ENCODE results near the gene C20orf204.

Gene C20orf204

DNA sequence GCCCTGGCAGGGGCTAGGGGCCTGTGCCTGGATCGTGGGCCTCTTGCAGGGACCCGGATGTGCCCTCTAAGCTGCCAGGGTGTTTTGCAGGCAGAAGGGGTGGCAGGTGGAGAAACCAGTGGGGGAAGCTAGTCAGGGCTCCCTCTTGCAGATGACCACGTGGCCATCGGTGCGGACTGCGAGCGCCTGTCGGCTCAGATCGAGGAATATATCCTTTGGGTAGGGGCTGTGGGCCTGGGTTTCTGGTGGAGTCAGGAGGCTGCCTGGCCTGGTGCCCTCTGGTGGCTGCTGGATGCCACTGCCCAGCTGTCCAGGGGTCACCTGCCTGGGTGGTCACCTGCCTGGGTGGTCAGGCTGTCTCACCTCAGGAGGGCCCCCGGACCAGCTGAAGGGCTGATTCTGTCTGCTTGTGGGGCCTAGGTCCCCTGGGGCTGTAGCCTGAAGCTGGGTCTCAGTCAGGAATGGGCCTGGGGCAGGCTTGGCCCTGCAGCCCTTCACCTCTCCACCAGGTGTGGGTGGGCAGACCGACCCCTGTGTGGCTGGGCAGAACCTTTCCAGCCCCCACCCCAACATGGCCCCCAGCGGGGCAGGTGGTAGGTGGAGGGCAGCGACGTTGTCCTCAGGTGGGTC lies 33.7 kb downstream of the C20orf204 start:
- DNase-seq = no peak

DNA sequence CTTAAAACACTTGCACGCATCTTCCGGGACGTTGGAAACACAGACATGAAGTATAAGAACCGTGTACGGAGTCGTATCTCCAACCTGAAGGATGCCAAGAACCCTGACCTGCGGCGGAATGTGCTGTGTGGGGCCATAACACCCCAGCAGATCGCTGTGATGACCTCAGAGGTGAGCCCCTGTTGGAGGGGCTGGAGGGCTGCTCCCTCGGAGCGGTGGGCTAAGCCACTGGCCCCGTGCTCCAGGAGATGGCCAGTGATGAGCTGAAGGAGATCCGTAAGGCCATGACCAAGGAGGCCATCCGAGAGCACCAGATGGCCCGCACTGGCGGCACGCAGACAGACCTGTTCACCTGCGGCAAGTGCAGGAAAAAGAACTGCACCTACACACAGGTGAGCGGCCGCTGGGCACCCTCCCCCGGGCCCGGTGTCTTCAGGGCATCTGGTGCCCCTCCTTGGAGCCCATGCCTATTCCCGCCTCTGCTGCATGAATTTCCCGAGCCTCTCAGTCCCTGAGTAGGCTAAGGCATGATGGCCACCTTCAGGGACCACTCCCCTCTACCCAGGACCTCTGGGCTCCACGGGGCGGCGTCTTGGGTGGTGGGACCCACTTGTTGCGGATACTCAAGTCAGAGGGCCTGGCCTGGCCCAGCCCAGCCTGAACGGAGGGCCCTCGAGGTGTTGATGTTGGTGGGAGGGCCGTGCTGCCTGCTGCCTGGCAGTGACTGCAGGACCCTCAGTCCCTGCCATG lies 34.4 kb downstream of the C20orf204 start:
- DNase-seq = no peak

DNA sequence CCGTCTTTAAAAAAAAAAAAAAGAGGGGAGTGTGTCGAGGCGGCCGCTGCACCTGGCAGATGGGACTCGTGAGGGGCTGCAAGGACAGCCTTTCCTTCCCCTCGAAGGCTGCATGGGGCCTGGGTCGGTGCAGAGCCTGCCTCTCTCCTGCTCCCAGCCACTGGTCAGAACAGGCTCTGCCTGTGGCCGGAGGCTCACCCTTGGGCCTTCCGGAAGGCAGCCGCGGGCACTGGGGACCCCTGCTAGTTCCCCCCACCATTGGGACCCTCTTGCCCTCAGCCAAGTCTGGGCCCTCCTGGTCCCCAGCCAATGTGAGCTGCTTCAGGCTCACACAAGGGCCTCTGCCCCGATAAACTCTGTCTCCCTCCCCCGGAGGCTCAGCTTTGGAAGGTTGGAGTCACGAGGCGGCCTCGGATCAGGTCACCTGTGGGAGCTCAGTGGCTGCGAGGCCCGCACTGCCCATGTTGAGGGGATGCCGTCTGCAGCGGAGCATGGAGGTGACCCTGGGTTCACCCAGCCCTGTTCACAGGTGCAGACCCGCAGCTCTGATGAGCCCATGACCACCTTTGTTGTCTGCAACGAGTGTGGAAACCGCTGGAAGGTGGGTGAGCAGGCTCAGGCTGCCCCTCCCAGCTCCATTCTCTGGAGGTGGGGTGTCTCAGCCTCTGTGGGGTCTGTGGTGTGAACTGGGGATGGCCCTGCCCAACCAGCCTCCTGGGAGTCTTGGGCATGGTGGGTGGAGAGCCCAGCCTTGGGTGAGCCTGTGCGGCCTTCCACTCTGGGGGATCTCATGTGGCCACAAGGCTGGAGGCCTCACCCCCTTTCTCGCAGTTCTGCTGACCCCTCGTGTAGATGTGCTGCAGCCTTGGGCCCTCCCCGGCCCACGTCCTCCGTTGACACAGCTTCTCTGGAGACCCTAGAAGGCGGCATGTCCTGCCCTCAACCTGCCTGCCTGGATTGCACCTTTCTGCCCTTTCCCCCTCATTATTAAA lies 35.7 kb downstream of the C20orf204 start:
- DNase-seq = no peak

DNA sequence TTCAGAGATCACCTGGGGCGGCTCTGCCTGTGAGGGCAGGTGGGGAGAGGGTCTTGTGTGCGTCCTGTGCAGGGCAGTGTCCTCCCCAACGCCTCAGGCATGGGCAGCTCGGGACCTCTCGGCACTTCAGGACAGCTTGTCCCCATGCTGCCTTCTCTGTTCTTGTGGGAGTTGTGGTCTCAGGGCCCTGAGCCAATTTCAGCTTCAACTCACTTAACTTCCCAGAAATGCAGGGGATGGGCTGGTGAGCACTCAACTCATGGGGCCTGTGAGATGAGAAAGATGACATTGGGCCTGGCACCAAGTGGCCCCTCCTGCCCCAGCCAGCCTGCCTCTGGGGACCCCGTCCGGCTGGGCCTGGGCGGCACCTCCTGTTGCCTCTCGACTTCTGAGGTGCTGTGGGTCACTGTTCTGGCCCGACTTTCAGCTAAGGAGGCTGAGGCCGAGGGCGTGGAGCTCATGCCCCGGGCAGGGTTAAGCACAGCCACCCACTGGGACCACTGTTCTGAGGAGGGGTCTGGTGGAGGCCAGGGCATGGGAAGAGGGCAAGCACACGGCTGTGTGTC lies 36.6 kb downstream of the C20orf204 start:
- DNase-seq = no peak

DNA sequence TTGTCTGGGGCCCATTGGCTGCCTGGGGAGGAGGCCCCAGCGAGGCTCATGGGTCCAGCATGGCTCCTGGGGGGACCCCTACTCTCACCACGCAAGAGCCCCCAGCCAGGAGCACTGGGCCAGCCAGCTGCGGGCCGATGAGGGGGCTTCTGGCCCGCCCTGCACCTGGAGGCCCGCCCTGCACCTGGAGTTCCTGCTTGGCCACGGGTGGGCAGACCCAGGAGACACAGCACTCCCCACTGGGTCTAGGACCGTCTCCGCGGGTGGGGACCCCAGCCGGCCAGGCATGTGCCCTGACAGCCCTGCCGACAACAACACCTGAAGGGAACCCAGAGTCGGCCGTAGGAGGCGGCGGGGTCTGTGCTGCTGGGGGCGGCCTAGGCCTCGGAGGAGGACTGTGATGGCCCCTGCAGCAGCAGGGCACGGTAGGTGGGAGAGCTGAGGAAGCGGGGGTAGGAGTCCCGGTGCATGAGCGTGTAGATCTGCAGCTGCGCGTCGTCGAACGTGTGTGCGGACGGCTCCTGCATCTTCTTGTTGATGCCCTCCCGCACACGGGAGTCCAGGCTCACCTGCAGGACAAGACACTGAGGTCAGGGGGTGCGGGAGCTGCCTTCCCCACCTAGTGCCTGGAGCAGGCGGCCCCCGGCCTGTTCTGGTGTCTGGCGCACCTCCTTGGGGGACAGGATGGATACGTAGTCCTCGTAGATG lies 37.6 kb downstream of the C20orf204 start:
- DNase-seq = no peak

DNA sequence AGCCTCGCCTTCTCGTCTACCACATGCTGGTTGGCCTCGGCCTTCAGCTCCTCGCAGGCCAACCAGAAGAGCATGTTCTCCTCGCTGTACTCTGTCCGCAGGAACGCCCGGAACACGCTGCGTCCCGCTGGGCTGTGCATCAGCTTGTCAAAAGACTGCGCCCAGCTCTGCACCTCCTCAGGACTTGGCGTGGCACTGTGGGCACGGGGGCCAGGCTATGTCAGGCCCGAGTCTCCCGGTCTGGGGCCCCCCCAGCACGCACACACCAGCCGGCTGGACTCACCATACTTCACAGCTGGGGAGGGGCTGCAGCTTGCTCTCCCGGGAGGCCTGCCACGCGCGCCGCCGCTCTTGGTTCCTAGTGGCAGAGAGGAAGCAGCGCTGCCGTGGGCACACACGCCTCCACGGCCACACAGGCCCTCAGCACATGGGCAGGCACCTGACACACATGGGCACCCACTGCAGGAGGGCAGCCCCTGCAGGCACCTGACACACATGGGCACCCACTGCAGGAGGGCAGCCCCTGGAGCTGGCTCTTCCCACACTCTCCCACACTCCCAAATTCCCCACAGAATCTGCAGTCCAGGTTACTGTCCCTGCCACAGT lies 38.3 kb downstream of the C20orf204 start:
- no peak for DNase-seq

DNA sequence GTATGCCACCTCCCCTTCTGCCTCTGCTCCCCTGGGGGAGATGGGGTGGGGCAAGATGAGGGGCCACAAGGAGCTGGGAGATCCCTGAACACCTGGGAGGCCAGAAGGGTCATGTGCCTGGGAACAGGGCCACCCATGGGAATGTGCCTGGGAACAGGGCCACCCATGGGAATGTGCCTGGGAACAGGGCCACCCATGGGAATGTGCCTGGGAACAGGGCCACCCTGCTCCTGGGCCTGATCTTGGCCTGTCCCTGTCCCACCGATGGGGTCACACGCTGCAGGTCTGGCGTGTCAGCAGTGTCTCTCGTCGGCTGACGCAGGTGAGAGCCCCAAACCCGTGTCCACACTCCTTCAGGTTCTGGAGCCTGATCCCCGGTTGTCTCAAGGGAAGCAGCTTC lies 39.0 kb downstream of the C20orf204 start:
- no peak for DNase-seq

DNA sequence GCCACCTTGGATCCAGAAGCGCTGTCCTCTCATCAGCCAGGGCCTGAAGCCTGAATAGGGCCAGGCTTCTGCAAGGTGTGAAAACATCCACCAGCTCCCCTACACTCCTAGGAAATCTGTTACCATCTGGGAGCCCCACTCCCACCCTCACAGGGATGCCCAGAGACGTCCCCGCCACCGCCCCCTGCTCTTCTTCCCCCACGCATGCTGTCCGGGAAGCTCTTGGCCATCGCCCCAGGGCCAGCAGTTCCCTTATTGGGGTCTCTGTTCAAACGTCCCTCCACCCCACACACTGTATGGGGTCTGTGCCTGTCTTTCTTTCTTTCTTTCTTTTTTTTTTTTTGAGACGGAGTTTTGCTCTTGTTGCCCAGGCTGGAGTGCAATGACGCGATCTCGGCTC lies 39.6 kb downstream of the C20orf204 start:
- DNase-seq = no peak

DNA sequence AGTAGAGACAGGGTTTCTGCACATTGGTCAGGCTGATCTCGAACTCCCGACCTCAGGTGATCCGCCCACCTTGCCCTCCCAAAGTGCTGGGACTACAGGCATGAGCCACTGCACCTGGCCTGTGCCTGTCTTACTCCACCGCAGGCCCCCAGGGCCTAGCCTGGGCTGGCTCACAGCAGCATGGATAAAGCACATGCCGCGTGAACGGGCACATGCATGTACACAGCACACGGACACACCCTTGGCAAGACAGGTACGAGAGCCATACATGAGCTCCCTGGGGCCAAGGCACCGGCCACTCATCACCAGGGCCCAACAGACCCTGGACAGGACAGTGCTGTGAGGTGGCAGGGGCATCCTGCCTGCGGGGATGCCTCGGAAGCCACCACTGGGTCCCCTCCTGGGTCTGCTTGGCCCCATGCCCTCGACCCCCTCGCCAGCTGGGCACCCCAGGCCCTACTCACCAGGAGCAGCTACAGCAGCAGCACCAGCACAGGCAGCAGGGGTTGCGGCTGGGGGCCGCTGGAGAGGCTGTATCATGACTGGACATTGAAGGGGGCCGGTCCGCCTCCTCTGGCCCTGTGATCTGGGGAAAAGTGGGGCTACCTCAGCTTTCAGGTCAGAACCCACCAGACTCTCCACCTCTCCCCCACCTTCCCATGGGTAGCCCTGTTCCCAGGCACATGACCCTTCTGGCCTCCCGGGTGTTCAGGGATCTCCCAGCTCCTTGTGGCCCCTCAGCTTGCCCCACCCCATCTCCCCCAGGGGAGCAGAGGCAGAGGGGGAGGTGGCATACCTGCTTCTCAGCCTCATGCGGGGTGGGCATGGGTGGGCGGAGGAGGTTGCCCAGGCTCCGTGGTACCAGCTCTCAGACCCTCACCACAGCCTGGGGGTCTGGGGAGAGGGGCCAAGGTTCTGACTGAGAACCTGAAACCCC lies 40.3 kb downstream of the C20orf204 start:
- no peak for DNase-seq

DNA sequence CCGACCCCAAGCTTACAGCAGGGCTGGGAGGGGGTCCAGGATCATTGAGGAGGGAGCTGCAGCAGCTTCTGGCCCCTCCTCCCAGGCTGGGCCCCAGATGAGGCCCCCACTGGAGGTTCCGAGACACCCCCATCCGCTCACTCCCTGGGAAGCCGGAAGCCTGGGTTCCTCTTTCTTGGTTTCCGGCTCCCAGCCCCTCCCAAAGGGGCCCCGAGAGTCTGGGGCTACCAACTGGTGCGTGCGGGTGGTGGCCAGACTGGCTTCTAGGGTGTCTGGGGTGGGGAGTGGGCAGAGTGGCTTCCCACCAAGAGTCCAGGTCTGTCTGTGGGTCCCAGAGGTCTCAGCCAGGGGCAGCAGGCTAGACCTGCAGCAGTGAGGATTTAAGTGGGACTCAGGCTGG lies 41.1 kb downstream of the C20orf204 start:
- peak in 7 of 58 donors; percentile 16 to 32 (median 22) for DNase-seq

DNA sequence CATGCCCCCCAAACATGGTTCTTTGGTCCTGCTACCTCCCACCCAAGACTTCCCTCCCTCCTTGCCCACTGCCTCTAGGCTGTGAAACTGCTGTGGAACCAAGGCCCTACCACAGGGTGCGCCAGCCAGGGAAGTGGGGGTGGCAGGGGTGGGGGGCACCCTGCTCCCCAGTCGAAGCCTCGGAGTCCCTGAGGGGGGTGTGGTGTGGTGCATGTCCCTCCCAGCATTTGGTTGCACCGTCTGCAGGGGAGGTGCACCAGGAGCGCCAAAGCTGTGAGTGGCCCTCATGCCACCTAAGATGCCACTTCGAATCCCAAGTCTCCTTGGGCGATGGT lies 41.5 kb downstream of the C20orf204 start:
- DNase-seq = no peak

DNA sequence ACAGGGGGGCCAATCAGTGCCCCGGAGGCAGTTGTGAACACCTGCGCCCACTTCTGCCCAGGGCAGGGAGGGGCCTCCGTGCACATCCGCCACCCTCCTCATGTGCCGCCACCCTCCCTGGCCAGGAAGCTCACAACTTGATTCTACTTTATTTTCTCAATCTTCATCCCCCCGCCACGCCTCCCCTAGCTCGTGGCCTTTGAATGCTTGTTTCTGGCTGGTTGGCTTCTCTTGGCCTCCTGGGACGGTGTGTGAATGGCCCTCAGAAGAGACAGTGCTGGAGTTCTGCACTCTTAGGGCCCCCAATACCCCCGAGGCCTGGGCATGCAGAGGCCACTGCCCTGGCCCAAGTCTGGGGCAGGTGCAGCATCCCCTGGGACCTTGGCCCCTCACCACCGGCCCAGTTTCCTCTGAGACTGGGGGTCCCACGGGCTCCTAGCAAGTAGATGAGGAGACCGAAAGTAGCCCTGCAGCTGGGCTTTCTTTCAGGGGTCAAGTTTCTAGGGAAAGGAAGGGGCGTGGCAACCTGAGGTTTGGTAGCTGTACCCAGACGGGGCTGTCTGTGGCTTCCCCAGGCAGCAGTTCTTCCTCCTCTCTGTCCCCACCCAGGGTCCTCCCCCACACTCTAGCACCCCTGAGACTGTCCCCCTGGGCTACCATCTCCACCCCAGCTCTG lies 42.0 kb downstream of the C20orf204 start:
- DNase-seq = peak in 2 of 58 donors; percentile 26 to 27

DNA sequence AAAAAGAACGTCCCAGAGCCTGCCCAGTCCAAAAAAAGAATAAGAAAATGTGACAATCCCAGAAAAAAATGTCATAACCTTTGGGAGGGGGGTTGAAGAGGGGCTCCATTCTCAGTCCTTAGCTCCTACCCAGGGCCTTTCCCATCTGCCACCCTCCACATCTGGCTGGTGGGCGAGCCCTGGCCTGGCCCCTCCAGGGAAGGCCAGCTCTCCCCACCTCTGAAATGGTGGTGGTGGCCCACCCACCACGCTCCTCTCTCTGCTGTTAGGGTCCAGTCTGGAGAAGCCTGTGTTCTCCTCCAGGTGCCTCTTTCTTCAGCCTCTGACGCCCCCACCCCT lies 42.9 kb downstream of the C20orf204 start:
- no peak for DNase-seq

DNA sequence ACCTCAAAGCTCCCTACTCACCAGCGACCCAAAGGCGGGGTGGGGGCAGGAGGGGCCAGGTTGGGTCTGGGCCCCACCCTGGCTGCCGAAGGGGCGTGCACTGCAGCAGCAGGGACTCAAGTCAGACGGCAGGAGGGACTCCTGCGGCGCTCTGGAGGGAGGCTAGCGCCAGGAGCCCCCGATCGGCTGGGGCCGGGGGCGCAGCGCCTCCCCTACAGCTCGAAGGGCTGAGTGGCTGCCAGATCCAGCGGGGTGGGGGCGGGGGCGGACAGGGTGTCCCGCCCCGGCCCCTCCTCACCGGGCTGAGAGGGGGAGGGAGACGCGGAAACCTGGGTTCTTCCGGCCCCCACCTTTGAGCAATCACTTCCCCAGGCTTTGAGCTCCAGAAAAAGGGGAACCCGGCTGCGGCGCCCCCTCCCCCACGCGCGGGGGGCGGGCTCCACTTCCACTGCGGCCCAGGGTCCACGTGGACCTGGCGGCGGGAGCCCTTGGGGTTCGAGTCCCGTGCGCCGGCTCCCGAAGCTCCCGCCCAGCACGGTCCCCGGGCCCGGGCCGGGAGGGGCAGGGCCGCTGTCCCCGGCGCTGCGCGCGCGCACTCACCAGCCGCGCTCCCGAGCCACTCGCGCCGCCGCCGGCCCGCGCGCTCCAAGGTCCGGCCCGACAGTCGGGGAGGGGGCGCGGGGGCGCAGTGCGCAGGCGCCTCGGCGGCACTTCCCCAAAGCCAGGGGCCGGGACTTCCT lies 43.5 kb downstream of the C20orf204 start, which contains the start of gene RGS19:
Gene RGS19 (minus strand): TSS at position 246 of the 740 bp plus-strand sequence. CDS start 2,632 bp downstream, outside the sequence.
- DNase-seq = peak in 45 of 58 donors; percentile 33 to 82 (median 61)

DNA sequence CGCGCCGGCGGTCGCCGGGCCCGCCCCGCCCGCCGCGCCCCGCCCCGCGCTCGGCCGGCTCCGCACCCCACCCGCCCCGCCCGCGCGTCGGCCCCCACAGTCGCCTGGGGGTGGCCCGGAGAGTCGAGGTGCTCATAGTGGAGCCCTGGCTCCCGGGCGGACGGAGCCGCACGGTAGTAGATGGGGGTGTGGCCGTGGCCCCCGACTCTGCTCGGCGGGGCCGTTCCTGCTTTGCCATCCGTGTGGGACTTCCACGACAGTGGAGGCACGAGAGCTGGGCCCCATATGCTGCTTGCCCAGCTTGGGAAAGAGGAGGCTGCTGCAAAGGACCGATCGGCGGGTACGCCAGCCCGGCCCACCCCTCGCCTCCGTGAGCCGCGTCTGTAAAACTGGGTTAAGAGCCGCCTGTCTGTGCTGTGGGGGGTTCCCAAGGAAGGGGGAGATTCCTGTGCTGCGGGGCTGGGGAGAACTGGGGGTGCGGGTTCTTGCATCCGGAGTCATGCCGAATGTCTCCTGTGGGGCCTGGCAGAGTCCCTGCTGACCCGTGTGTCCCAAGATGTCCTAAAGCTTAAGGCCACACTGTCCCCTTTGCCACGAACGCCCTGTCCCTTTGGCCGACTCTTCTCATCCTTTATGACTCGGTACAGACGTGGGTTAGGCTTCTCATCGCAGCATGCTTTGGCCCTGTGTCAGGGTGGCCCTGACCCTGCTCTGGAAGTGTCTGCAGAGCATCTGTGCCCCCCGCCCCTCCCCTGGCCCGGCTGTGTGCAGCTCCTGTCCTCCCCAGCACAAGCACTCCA lies 44.2 kb downstream of the C20orf204 start, which contains the start of gene OPRL1:
Gene OPRL1 (plus strand): TSS at position 70 of the 800 bp plus-strand sequence. CDS start 12,639 bp downstream, outside the sequence.
- peak in 1 of 58 donors; percentile 68 for DNase-seq

DNA sequence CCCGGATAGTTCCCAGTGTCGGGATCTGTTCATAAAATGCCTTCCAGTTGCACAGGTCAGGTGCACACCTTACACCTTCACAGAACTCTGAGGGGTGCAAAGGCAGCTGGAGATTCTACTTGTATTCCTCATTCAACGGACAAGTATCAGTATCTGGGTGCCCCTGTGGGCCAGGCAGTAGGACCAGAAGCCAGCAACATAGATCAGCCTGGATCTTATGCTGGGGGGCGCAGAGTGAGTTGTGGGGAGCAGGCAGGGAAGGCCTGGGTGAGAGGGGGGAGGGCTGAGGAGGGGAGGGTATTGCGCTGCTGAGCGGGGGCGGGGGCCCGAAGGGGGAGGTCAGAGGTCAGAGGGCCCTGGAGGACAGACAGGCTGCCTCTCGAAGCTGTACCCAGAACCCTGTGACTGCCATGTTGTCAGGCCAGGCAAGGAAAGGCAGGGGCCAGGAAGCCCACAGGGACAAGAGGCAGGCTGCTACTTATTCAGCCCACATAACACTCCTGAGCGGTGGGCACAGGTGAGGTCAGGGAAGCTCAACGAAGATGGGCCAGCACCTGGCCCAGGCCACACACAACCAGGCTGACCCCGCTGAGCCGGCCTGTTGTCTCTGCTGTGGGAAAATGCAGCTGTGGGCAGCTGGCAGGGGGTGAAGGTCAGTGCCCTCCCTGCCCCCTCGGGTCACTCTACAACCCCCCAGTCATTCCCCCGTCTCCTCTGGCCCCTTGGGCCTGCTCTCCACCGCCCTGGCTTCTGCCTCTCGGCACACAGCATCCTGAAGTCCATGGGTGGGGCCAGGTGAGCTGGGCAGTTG lies 45.0 kb downstream of the C20orf204 start:
- DNase-seq = no peak

Data from anterior cingulate cortex (tissue), 58 donors.